SKM-1 (cell line): Measurements from ENCODE around the gene SAXO1.
"Not testable (repeated sequence)": the region's sequence is repeated elsewhere in the genome, so short reads cannot be mapped to it uniquely, and the experiment has no call there.

ENCODE experiments used
- DNase-seq: peaks from one replicate; lab custom pipeline; 2025; ENCODE audit not compliant: unreplicated experiment; lab: John Stamatoyannopoulos, UW

The SAXO1 gene

DNA sequence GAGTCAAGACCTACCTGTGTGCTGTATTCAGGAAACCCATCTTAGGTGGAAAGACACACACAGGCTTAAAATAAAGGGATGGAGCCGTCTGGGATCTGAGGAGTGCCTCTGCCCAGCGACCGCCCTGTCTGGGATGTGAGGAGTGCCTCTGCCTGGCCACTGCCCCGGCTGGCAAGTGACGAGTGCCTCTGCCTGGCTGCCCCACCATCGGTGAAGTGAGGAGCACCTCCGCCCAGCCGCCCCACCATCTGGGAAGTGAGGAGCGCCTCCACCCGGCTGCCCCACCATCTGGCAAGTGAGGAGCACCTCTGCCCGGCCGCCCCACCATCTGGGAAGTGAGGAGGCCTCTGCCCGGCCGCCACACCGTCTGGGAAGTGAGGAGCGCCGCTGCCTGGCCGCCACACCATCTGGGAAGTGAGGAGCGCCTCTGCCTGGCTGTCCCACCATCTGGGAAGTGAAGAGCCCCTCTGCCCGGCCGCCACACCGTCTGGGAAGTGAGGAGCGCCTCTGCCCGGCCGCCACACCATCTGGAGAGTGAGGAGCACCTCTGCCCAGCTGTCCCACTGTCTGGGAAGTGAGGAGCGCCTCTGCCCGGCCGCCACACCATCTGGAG lies 33.7 kb downstream of the SAXO1 start:
- no peak for DNase-seq

GRCh38 chr9:18997151-18997550 lies 35.9 kb downstream of the SAXO1 start:
- DNase-seq, result no peak

GRCh38 chr9:18996211-18996610 lies 36.8 kb downstream of the SAXO1 start:
- no peak for DNase-seq

- DNase-seq, result no peak
These were observed 38.6 kb downstream of the SAXO1 start for GRCh38 chr9:18994263-18994916.

GRCh38 chr9:18991197-18991596 lies 41.8 kb downstream of the SAXO1 start:
- not testable (repeated sequence) for DNase-seq

GRCh38 chr9:18990494-18990893 lies 42.5 kb downstream of the SAXO1 start:
- DNase-seq, result no peak

DNA sequence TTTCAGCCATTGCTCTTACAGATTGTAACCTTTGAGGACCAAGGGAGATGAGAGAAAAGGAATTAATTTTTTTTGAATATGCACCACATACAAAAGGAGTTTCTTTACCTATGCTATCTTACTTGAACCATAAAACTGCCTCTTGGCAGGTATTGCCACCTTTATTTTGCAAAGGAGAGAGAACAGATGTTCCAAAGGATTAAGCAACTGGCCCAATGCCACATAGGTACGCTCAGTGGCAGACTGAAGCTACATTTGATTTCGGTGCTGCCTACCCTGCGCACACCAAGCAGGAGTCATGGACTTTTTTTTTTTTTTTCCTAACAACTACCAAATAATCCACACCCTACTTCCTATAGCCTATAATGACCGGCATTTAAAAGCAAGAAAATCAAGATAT lies 43.1 kb downstream of the SAXO1 start:
- no peak for DNase-seq

DNA sequence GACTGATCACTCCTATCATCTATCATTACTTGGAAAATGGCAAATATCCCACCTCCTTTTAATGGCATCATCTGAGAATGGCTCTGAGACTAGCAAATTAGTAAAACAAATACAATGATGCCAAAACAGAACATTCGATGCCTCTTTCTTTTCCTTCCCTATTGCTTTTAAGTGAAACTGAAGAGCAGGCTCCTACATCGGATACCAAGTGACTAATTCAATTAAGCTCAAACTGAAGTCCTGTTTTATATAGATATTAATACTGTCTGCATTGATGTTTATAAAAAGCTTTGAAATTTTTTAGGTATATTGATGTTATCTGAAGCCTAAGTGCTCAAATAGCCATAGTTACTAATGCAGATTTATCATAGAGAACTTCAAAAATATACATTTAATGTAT lies 43.9 kb downstream of the SAXO1 start:
- DNase-seq, result no peak

DNA sequence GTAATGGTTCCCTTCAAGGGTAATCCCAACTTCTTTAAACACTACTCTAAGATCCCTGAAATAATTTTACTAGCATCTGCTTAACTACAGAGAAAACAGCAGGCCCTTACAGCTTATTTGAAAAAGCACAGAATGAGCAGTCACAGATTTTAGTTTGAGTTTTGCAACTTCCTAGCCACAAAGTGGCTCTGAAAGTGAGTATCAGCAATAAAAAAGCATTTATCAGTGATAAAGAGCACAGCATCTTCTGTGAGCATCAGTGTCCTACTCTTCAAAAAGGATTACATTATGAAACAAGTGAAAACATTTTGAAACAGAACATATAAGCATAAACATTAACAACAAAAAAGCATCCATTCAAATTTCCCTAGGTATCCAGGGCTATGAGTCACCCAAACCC lies 45.0 kb downstream of the SAXO1 start:
- DNase-seq, result no peak

- DNase-seq, result no peak
These were observed 47.0 kb downstream of the SAXO1 start for GRCh38 chr9:18985996-18986395.

DNA sequence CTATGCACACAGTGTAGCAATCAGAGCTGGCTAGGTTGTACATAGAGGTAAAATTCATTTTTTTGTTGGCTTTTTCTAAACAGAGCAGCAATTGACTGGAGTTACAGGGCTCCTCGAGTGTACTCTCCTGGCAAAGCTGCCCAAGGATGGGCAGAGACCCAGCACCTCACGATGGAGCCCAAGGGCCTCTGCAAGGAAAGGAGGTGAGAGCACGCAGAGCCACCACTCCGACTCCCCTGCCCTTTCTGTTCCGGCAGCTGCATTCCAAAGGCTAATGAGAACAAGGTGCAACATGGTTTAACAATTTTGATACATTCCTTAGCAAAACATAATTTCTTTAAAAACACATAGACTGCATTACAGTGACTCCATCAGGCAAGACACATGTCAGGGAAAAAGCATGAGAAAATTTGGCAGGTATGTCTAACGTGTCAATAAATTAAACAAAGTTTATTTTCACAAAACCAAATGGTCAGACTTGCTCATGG lies 47.5 kb downstream of the SAXO1 start:
- no peak for DNase-seq

DNA sequence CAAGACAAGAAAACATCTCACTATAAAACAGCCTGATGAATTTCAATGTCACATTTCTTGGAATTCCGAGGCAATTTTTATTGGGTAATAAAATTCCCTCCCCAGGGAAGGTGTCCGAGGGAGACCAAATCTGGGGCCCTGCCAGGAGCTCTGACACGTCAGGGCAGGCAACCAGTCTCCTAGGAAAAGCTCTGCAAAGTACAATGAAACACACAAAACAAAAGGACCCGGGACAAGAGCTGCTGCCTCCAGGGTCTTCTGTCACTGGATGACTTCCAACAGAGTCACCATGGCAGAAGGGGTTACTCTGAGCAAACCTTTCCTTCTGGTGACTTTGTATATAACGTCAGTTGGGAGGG lies 50.8 kb downstream of the SAXO1 start:
- no peak for DNase-seq

GRCh38 chr9:18981476-18982261 lies 51.3 kb downstream of the SAXO1 start:
- DNase-seq, result no peak

DNA sequence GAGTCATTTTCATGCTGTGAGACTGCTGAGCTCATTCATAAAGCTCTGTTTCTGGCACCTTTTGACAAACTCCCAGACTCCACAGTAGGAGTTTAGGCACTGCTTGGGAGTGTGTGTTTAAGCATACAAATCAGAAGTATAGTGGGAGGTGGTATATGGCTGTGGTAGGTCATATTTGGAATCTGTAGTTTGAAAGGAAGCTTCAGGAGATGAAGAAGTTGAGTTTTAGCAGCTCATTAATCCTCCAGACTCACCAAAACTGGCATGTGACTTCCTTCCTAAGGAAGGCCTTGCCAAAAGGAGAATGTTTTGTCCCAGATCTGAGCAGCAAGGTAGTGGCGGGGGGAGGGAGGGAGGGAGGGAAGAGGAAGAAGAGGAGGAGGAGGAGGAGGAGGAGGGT lies 52.8 kb downstream of the SAXO1 start:
- DNase-seq, result no peak

DNA sequence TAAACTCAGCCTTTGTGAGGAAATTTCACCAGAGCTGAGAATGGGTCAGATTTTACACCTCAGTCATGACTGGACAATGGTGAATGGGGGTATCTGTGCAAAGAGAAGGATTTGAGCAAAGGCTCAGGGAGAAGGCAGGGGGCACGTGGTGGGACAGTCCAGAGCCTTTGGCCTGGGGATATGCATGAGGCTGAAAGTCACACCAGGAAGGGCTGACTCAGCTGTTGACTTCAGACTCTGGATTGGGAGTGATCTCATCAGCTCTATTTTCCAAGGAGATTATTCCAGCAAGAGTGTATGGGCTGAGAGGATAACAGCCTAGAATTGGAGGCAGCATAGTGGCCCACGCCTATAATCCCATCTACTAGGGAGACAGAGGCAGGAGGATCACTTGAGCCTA lies 53.6 kb downstream of the SAXO1 start:
- no peak for DNase-seq

DNA sequence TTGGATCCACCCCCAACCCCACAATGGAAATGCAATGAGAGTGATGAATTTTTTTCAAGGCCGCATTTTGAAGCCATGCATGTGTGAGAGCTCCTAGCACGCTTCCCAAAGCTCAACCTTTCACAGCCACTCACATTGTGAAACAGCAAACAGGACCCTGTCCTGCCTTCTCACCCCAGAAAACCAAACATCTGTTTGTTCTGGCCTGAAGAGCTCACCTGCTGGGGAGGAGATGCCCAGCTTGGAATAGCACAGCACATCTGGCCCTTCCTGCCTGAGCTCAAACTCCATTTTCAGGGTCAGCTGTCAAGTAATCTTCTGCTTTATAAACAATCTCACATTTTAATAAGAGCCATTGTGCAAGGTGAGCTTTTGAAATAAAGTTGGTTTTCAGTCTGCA lies 54.8 kb downstream of the SAXO1 start:
- no peak for DNase-seq

GRCh38 chr9:18976709-18977531 lies 56.1 kb downstream of the SAXO1 start:
- DNase-seq, result no peak

DNA sequence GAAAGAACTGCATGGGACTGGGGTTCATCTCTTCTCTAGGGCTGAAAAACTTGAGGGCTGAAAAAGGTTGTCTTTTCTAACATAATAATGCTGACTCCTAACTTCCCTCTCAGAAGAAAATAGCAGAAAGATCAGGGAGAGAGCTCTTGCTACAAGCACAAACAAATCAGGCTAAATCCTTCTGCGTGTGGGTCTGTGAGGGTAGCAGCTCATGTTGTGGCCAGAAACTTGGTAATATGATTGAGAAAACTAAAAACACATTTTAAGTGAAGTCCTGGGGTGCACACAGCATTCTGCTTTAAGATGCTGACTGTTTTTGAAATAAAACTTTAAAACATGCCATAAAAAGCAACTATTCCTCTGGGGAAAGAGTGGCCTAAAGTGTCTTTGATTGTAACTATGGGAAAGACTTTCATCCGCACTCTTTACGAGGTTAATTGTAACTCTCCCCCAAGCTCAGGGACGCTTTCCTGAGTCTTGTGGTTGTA lies 56.7 kb downstream of the SAXO1 start:
- DNase-seq, result no peak

- no peak for DNase-seq
These were observed 59.7 kb downstream of the SAXO1 start for GRCh38 chr9:18973348-18973747.

DNA sequence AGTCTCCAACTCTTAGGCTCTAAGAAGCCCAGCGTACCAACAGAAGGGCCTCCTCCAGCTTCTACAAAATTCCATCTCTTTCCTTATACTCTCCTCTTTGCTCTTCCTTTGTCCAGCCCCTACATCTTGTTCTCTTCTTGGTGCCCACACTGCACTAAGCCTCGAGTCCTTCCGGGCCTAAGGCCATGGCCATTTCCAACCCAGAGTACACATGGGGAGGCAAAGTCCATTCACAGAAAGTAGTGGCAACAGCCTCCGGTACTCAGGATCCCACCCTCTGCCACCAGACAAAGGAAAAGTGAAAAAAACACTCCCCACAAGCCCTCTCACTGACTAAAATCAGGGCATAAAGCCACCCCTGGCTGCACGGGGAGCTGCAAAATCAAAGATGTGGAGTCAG lies 60.3 kb downstream of the SAXO1 start:
- no peak for DNase-seq

GRCh38 chr9:18971909-18972308 lies 61.1 kb downstream of the SAXO1 start:
- no peak for DNase-seq
